HG03442 (cell line): ENCODE data around the gene CENPP.

Experiments
- ATAC-seq: cut with Tn5 transposase; IDR thresholded peaks from one replicate; pipeline ENCODE4 v1.9.1; 2021; ENCODE audit warnings: mild to moderate bottlenecking, moderate library complexity; ENCODE audit not compliant: unreplicated experiment

Gene CENPP

DNA sequence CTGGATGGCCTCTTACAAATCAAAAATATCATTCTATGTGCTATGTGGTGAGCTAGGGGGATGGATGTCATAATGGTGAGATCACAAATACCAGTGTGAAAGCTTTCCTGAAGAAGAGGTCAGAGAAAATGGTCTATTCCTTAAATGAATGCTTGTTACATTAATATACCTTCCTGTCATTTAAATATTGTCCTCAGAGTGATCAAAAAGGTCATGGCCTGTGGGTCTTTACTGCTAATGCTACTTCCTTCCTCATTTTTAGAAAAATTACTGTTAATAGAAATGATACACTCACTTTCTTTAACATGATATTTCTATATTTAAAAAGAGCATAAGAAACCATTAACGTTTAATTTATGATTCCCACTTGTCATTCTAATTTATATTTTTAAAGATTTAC is 88.8 kb downstream of the CENPP start:
- no peak for ATAC-seq

DNA sequence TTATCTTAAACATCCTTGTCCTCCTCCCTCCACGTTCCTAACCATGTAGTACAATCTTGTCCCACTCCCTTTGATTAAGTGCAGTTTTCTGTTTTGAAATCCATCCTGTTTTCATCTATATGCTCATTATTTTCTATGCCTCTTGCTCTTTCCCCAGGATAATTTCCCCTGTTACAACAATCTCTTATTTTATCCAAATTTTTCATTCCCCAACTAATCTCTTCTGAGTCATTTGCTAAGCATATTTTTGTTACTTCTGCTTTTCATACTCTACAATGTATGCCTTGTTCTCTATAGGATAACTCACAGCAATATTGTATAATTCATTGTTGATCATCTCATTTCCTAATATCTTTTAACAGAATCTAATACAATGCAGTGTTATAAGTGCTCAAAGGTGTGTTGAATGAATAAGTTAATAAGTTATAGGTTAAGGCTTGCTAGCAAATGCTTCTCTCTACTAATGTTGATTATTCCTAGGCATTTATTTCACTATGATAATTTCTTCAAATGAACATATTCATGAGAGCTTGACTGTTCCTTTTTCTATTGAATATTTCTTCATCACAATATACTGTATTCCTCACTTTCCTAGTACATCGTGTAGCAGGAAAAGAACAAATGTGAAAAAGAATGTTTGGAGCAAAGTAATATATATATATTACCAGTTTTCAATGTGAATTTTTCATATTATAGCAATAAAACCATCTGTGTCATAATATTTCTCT is 97.0 kb downstream of the CENPP start:
- no peak for ATAC-seq

DNA sequence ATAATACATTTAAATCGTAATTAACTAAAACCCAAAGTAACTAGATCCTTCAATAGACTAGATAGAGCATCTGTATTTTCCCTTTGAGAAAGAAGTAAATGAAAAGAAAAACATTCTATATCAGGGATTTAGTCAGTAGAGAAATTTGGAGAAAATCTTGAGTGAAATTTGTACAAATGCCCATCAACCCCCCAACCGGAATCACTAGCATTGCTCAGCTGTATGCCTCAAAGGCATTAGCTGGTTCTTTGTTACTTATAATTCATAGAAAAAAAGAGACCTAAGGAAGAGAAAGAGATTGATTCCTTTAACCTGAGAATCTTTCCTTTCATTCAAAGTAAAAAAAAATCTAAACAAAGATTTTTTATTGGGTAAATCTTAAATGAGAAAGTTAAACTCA is 97.9 kb downstream of the CENPP start:
- ATAC-seq, result no peak

DNA sequence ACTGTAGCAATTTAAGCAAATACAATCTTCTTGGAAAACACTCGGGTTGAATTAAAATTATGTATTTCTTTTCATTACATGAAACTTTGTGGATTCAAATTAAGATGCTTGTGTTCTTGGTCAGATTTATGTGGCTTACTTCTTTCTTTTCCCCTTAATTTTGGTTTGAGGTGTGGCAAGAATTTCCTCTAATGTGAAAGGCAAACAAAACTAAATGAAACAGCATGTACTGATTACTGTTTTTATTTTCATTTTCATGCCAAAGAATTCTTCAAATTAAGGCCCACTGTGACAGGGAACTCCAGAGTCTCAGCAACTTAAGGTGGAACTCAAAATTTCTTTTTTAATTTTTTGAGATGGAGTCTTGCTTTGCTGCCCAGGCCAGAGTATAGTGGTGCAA is 98.6 kb downstream of the CENPP start, which contains the start of gene OMD:
Gene OMD (minus strand): TSS at position 132 of the 400 bp plus-strand sequence. CDS start 6,913 bp downstream, outside the sequence.
- no peak for ATAC-seq

DNA sequence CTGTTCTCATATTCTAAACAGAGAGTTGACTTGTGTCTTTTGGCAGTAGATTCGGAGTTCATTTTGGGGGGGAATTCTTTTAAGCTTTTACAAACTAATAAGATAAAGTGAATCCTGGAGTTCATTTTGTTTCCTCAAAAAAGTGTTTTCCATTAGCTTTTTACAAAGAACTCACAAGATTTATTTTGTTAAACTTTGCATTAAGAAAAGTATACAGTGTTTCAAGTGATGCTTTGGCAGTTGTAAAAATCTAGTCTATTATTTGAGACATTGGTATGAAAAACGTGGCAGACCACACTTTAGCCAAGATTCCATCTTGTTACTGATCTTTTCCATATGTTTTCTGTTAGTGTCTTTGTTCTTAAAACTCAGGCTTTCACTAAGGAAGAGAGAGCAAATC is 99.7 kb downstream of the CENPP start:
- no peak for ATAC-seq

DNA sequence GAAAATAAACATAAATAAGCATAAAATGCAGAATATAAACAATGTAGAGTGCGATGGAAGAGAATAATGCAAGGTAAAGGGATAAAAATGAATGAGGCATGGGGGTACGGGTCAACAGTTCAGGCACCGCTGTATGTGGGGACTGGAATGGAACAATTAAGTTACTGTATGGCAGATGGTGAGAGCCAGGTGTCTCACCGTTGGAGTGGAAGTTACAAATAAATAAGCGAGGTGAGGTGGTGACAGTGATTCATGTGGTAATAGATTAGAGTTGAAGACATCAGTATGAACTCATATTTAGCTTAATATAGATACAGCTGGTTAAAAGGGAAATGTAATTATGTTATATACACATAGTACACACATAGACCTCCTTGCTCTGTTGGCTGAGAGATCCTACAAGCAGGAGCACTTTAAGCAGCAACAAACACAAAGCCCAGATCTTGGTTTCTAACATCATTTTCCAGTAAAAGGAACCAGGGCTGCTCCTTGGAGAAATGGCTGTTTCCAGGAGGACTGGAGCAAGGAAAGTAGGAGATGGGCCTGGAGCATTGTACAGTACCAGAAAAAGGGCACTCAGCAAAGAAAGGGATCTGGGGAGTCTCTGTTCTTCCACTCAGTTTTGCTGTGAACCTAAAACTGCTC is 100.9 kb downstream of the CENPP start:
- ATAC-seq, result no peak

DNA sequence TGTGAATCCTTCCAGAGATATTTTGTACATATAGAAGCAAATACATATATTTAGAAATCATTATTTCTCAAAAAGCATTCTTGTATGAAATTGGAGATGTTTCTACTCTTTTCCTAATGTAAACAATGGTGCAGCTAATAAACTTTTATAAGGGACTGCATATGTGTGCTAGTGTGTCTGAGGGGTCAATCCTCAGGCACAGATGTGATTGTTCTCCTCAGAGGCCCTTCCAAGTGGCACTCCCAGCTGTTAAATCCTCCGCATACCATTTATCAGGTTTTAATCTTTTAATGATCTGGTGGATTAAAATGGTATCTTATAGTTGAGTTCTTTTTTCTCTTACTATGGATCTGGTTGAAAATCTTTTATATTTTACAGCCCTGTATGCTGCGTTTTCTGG is 104.1 kb downstream of the CENPP start:
- ATAC-seq, result no peak

DNA sequence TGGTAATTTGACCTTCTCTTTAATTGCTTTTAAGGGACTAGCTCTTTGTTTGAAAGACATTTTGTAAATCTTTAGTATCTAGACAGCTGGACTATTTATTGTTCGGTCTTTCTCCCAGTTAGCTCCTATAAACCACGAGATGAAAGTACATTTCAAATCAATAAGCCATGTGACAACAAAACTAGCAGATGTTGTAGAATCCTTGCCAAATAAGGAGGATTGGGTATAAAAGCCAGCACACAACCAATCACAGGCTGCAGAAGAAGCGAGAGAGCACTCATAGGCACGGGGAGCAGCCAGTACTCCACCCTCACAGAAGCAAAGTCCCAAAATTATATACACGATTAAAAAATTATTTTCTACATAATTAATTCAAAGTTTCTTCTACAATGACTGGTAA is 106.6 kb downstream of the CENPP start:
- ATAC-seq, result no peak

DNA sequence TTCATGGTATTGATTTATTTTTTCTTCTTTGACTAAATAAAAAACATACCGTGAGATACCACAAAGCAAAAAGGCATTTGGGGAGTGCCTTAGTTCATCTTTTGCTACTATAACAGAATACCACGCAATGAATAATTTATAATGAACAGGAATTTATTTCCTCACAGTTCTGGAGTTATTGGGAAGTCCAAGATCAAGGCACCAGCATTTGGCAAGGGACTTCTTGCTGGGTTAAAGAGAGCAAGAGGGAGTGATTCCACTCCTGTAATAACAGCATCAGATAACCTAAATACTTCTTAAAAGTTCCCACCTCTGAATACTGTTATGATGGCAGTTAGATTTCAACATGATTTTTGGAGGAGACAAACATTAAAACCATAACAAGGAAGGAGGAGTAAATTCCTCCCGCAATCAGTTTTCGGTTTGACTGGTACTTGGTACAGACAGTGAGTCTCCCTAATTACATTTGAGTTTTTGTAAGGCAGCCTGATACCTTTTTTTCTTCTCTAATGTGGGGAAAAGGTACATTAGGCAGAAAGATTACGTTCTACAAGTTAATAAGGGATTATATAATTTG is 107.3 kb downstream of the CENPP start:
- no peak for ATAC-seq

DNA sequence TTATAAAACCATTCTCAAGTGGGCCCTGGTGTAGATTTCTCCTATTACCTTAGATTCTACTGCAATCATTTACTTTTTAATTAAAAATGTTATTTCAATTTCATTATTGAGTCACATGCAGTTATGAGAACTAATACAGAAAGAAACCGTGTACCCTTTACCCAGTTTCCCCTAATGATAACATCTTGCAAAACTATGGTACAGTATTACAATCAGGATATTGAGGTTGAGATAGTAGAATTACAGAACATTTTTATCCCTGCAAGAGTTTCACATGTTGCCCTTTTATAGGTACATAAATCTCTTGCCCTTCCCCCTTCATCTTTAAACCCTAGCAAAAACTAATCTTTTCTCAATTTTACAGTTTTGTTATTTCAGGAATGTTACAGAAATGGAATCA is 109.5 kb downstream of the CENPP start:
- no peak for ATAC-seq

DNA sequence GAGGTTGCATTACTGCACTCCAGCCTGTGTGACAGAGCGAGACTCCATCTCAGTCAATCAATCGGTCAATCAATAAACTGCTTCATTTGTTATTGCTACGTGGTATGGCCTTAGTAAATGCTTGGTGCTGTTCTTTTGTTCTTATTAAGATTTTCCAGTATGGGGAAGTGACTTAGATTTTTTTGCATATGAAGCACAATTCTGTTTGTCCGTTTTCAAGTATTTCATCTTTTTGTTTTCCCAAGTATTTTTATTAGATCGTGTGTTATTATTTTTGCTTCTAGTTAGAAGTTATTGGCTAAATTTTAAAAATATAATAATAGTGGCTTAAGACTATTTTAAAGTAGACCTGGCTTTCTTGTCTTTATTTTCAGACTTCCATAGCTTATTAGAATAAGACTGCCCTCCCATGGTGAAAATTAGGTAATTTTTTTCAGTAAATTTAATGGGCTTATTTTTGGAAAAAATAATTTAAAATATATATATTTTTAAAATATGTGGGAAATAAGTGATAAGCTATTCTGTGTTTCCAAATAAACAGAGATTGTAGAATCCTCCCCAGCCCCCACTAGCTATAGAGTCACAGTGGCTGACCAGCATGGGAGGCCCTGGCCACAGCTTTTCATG is 113.3 kb downstream of the CENPP start:
- ATAC-seq, result no peak

DNA sequence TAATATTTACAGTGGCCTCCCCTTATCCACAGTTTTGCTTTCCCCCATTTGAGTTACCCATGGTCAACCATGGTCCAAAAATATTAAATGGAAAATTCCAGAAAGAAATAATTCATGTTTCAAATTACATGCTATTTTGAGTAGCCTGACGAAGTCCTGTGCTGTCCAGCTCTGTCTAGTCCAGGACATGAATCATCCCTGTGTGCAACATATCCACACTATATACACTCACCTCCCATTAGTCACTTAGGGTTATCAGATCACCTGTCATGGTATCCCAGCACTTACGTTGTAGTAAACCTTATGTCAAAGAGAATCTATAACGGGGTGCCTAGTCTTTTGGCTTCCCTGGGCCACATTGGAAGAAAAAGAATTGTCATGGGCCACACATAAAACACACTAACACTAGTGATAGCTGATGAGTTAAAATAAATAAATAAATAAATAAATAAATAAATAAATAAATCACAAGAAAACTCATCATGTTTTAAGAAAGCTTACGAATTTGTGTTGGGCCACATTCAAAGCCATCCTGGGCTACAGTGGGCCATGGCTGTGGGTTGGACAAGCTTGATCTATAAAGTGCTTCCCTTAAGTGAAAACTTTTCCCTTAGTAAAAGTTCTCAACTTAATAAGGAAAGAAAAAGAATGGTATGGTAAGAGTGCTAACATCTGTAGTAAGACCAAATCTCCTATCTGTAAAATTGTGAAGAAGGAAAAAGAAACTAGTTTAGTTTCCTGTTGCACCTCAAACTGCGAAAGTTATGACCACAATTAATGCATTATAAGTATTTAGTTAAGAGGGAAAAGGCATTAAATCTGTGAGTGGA is 114.4 kb downstream of the CENPP start:
- no peak for ATAC-seq

DNA sequence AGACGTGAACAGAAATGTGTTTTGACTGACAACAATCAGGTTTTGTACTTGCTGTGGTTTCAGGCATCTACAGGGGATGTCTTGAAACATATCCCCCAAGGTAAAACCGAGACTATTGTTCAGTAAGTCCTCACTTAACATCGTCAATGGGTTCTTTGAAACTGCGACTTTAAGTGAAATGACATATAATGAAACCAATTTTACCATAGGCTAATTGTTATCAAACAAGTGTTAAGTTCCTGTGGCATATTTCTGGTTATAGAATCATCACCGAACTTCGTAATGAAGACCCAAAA is 114.9 kb downstream of the CENPP start:
- ATAC-seq, result no peak

DNA sequence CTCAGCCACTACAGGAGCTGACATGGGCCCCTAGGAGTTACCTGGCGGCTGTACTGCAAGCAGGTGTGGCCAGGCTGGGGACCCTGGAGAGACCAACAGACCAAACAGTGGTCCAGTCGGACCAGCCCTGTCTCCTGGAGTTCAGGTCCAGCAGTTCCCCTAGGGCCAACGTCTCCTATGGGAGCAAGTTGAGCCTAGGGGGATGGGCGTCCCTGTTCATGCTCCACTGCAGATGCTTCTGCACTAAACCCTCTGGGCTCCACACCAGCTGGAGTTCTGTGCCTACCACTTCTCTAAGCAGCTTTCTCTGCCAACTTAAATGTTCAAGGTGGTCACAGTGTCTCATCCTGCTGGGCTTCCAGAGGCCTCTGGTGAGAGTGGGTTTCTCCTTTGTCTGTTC is 119.1 kb downstream of the CENPP start:
- no peak for ATAC-seq

DNA sequence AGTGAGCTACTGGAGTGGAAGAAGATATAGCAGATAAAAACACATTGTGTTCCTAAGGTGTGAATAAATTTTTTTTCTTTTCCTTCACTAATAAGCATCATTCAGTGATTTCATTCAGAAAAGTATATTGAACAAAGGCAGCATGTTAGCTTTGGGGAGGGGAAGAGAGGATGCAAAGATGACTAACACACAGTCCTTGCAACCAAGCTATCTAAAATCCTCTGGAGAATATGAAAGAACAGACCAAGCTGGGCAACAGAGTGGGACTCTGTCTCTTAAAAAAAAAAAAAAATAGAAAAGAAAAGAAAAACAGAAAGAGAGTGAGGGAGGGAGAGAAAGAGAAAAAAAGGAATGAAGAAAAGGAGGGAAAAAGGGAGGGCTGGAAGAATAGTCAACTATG is 120.8 kb downstream of the CENPP start:
- ATAC-seq, result no peak

DNA sequence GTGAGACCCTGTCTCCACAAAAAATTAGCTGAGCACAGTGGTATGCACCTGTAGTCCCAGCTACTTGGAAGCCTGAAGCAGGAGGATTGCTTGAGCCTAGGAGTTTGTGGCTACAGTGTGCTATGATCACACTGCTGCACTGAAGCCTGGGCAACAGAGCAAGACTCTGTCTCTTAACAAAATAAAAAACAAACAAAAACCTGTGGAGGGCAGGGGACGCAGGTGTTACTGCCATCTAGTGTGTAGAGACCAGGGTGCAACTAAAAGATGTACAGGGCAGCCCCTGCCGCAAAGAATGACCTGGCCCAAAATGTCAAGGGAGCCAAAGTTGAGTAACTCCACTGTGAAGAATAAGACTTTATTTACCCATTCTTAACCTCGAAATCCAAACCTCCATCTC is 129.5 kb downstream of the CENPP start:
- ATAC-seq, result no peak

DNA sequence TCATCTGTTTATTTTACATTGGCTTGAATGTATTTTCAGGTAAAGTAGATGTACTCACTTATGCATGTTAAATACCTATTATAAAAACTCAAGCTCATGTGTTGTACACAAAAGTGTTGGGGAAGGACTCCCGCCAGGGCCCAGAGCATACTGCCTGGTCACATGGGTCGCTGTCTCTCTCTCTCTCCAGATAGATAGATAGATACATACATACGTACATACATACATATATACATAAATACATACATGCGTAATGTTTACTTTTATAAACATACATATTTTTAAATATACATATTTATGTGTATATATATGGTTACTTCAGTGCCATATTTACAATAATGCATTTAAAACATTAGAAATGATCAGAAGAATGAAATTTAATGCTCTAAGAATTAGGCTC is 131.8 kb downstream of the CENPP start:
- ATAC-seq, result no peak

DNA sequence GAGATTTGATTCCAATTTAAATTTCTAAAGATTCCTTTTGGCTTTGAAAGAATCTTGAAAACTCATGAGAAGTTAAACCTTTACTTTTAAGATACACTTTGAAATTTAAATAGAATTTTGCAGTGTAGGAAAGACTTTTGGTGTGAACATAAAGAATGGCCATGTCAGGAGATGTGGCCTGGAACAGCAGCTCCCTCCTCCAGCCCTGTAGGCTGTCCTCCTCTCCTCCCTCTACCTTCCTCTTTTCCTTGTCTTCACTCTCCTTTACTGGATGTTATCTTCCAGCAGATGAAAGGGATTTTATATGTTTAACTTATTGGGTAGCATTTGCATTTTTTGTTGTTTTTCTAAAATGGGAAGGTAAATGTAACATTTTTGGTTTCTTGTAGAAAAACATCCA is 137.6 kb downstream of the CENPP start:
- no peak for ATAC-seq

DNA sequence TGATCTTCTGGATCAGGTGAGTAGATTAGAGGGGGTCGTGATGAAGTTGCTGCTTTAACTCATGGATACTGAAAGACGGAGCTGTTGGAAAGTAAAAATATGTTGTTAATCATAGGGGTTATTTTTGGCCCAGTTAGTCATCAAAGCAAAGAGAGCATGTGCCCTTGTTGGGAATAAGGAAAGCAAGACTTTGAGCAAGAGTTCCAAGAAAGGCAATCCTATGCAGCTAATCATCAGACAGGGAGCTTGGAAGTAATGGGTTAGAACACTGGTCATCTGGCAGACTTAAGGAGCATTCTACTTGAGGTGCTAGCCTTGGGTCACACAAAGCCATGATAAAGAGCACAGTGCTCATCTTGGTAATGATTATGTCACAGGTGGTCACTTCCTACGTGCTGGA is 138.2 kb downstream of the CENPP start:
- no peak for ATAC-seq

DNA sequence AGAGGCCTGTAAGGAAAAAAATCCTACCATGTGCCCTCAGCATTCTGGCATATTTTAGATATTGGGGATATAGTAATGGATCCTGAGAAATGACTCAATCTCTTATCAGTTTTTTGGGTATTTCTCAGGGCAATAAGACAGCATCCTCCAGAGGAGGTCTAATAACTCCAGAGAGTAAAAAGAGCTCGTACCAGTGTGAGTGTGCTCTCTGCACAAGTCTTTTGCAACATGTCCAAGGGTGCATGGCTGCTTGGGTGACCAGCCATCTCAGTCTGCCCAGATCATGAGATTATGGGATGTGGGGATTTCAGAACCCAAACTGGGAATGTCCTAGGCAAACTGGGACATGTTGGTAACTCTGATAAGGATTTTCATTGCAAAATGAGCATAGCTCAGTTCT is 141.3 kb downstream of the CENPP start:
- ATAC-seq, result no peak

DNA sequence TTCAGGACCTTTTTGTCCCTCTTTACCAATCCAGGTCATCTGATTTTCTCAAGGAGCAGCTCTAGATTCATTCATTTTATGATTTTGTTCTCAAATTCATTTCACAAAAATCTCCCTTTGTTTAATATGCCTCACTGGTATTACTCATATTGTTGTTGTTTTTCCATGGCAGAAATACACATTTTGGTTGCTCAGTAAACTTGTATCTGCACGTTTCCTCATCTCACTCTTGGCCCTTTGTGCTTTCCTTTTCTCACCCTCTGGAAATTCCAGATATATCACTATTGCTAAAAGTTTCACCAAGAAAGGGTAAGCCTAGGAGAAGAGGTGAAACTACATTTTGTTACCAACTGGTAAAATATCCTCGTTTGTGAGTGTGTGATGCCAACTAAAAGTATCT is 141.8 kb downstream of the CENPP start:
- no peak for ATAC-seq
